Endothelial cell of umbilical vein (primary cell): Measurements from ENCODE around the gene IRF2BPL. TPM values are rescaled to one million over a fixed set of nuclear protein-coding genes. Genes with fewer than 3 reads are reported as not detected.

Experiments
- BruUV-seq: library from RNA; stranded (reverse); fragments of 400-500 nt; replicated peaks from 2 replicates; lab custom pipeline; 2021; lab: Mats Ljungman, UMichigan
- CTCF ChIA-PET: fragments of 300-600, 350-600 bp; sonication (Branson Sonifier 250); formaldehyde crosslinking; loops from one replicate; lab custom pipeline; 2021; ENCODE audit warnings: antibody characterized with exemption, inconsistent platforms; lab: Charles Lee
- POLR2A ChIA-PET: fragments of 300-600, 350-600 bp; sonication (Branson Sonifier 250); formaldehyde crosslinking; loops from one replicate; lab custom pipeline; 2021; ENCODE audit warnings: antibody characterized with exemption, inconsistent platforms; lab: Charles Lee
- DNase-seq: peaks from one replicate; pipeline ENCODE4 v3.0.0-alpha.2; 2011; ENCODE audit warnings: low read depth, low spot score
- FAIRE-seq: peaks from 2 replicates; lab custom pipeline; 2011; peaks lifted over from hg19 to GRCh38; lab: Jason Lieb, UNC
- H2AFZ ChIP-seq: 2 replicates; pipeline ENCODE4 v1.6.0; 2012; ENCODE audit warnings: low read depth, low read length, control low read depth, inconsistent platforms
- H3K27ac ChIP-seq: 2 replicates; pipeline ENCODE4 v1.5.1; 2011; ENCODE audit warnings: low read depth, mild to moderate bottlenecking, control low read depth, low read length, moderate library complexity; ENCODE audit not compliant: insufficient read depth
- H3K27me3 ChIP-seq, 2 experiments: 2 replicates each; pipeline versions ENCODE4 v1.6.0 to v1.6.1; 2011; ENCODE audit warnings: low read length in 2 of 2, mixed read lengths in 1 of 2; ENCODE audit not compliant: control insufficient read depth in 2 of 2, insufficient read depth in 2 of 2
- H3K36me3 ChIP-seq, 2 experiments: 2 replicates in 1 of 2; 3 replicates in 1 of 2; pipeline ENCODE4 v1.5.1; 2011; ENCODE audit warnings: low read length in 2 of 2, mild to moderate bottlenecking in 1 of 2, moderate library complexity in 1 of 2; ENCODE audit not compliant: control insufficient read depth in 2 of 2, insufficient read depth in 2 of 2; ENCODE audit errors: extremely low read depth in 1 of 2
- H3K4me1 ChIP-seq: 3 replicates; pipeline ENCODE4 v1.5.1; 2011; ENCODE audit warnings: mild to moderate bottlenecking, low read length; ENCODE audit not compliant: control insufficient read depth, insufficient read depth; ENCODE audit errors: extremely low read depth
- H3K4me2 ChIP-seq: 2 replicates; pipeline ENCODE4 v1.6.1; 2011; ENCODE audit warnings: low read length, control low read depth, mixed read lengths; ENCODE audit not compliant: insufficient read depth
- H3K4me3 ChIP-seq, 3 experiments: fragments of 200-600 bp in 1 of 3; sonication (generic), shearing (Covaris generic) in 1 of 3; replicated peaks in 1 of 3; 2 replicates each; pipeline ENCODE4 v1.5.1; 2011 to 2016; ENCODE audit warnings: control low read depth in 3 of 3, low read length in 3 of 3, mild to moderate bottlenecking in 2 of 3, inconsistent platforms in 1 of 3, low read depth in 1 of 3, moderate library complexity in 1 of 3; ENCODE audit not compliant: insufficient read depth in 1 of 3
- H3K79me2 ChIP-seq: 2 replicates; pipeline ENCODE4 v1.6.0; 2012; ENCODE audit warnings: low read length, inconsistent platforms; ENCODE audit not compliant: control insufficient read depth, insufficient read depth
- H3K9ac ChIP-seq: replicated peaks from 2 replicates; pipeline ENCODE3; 2011; ENCODE audit warnings: low read length, control low read depth; ENCODE audit not compliant: insufficient read depth; ENCODE audit errors: extremely low read depth
- H3K9me1 ChIP-seq: replicated peaks from 3 replicates; pipeline ENCODE4 v1.6.0; 2011; ENCODE audit warnings: mild to moderate bottlenecking, low read length; ENCODE audit not compliant: control insufficient read depth, insufficient read depth; ENCODE audit errors: extremely low read depth
- H3K9me3 ChIP-seq: replicated peaks from 2 replicates; pipeline ENCODE4 v1.5.1; 2012; ENCODE audit warnings: low read length, inconsistent platforms; ENCODE audit not compliant: control insufficient read depth, insufficient read depth
- H4K20me1 ChIP-seq: replicated peaks from 2 replicates; pipeline ENCODE3; 2011; ENCODE audit warnings: mild to moderate bottlenecking, low read length; ENCODE audit not compliant: control insufficient read depth, insufficient read depth; ENCODE audit errors: extremely low read depth
- CTCF ChIP-seq, 2 donors: IDR thresholded peaks; 1 replicate in 1 of 2; 2 replicates in 1 of 2; pipeline ENCODE4 v1.5.1; 2011; ENCODE audit warnings: low read length in 2 of 2, mild to moderate bottlenecking in 2 of 2, moderate library complexity in 2 of 2, control low read depth in 1 of 2, inconsistent platforms in 1 of 2, low read depth in 1 of 2; ENCODE audit not compliant: insufficient read depth in 1 of 2; ENCODE audit errors: extremely low read depth in 1 of 2
- FOS ChIP-seq: IDR thresholded peaks from 2 replicates; pipeline ENCODE4 v1.6.1; 2011; ENCODE audit warnings: mild to moderate bottlenecking, low read length, moderate library complexity, borderline replicate concordance; ENCODE audit not compliant: insufficient read depth
- GATA2 ChIP-seq: IDR thresholded peaks from 2 replicates; pipeline ENCODE4 v1.7.0; 2011; ENCODE audit warnings: low read depth, mild to moderate bottlenecking, moderate library complexity, mixed read lengths, low read length; ENCODE audit not compliant: insufficient read length, insufficient read depth
- MAX ChIP-seq: IDR thresholded peaks from 2 replicates; pipeline ENCODE4 v1.6.1; 2011; ENCODE audit not compliant: insufficient read depth, insufficient read length
- MYC ChIP-seq: IDR thresholded peaks from one replicate; pipeline ENCODE4 v1.6.1; 2011; ENCODE audit warnings: mild to moderate bottlenecking, low read depth, low read length
- POLR2A ChIP-seq: IDR thresholded peaks from 2 replicates; pipeline ENCODE4 v1.6.1; 2012; ENCODE audit warnings: low read depth, mild to moderate bottlenecking, control low read depth, low read length
- dilution Hi-C: fragments of 300-500 bp; cut with MboI; formaldehyde crosslinking; loops from one replicate; pipeline ENCODE4 v1.15.0; 2019; ENCODE audit warnings: low sequenced_read_pairs; ENCODE audit not compliant: extremely low pct_ligation_motif_present
- intact Hi-C: fragments of 100-400 bp; cut with micrococcal nuclease; formaldehyde crosslinking; loops from one replicate; pipeline ENCODE4 v1.10.0; 2022
- polyA plus RNA-seq, 4 experiments: library from polyadenylated mRNA; depleted of rRNA in 3 of 4; stranded (reverse) in 3 of 4; unstranded in 1 of 4; fragments of >200 nt; gene quantifications; 2 replicates each; pipeline versions ENCODE4 v1.2.1 to v1.2.3, GENCODE V29; 2011 to 2012; ENCODE audit warnings: missing spikeins in 1 of 4
- total RNA-seq: library from RNA; stranded (reverse); gene quantifications from 2 replicates; pipeline ENCODE4 v1.2.3, GENCODE V29; 2021

Gene IRF2BPL
- total and polyA plus RNA-seq, 2 donors (not counting 3 experiments of a cell fraction or from before 2014, with no cell fraction given): 9.3 to 23.3 TPM

- no peak overlapping the region for H2AFZ ChIP-seq
- H3K27me3 ChIP-seq: no peaks in the 10 kb centered on the region
- H3K9me1 ChIP-seq: no peaks in the 10 kb centered on the region
- no peaks in the 10 kb centered on the region for H3K36me3 ChIP-seq
- peaks cover 37% of the 10 kb centered on the region for H3K4me1 ChIP-seq
- intact Hi-C loops (no loop called here), dilution Hi-C loops (no loop called here)
- peaks cover 38% of the 10 kb centered on the region for H3K79me2 ChIP-seq
- H4K20me1 ChIP-seq: no peaks in the 10 kb centered on the region
- TF ChIP-seq MYC (no peak), FOS (no peak), POLR2A (no peak), CTCF (IDR thresholded peaks at IDR 0.05; ENCODE audit: extremely low read depth in 1 of 2, insufficient read depth in 1 of 2, low read depth in 1 of 2, low read length in 2 of 2) (no peak), MAX (no peak), GATA2 (no peak)
- H3K9ac ChIP-seq: peak overlapping the region; percentile 94
- H3K4me2 ChIP-seq: peak overlapping the region; percentile 92
- FAIRE-seq (peak; percentile 80), DNase-seq (peak; percentile 35)
- H3K9me3 ChIP-seq: no peaks in the 10 kb centered on the region
- ChIA-PET POLR2A (no interaction called here), CTCF (interaction anchor here (1.0 to 7.7 kb wide), 14 partner anchors 17 to 150 kb away, joined by 3 to 58 read pairs (median 16); no protein-coding TSS in a partner anchor)
- H3K27ac ChIP-seq: peak overlapping the region; percentile 80
- H3K4me3 ChIP-seq: peak overlapping the region; percentile 76 to 90 (median 85)
- no TSS peak for BruUV-seq
Measured at GRCh38 chr14:77025744-77026165, 2.8 kb downstream of the IRF2BPL start.
